Right ventricle myocardium inferior (tissue), 1 donor: Measurements from ENCODE around the gene FHIT. TPM values are rescaled to one million over a fixed set of nuclear protein-coding genes. Genes with fewer than 3 reads are reported as not detected.
"Not testable (repeated sequence)": the region's sequence is repeated elsewhere in the genome, so short reads cannot be mapped to it uniquely, and the experiment has no call there.

Experiments
- ATAC-seq: fragments of 200-7000 bp; cut with Tn5 transposase; one replicate; pipeline ENCODE4 v1.9.1; 2020; ENCODE audit warnings: mild to moderate bottlenecking, moderate library complexity
- DNase-seq: peaks from one replicate; pipeline ENCODE4 v3.0.0; 2021; ENCODE audit errors: missing footprints
- intact Hi-C: fragments of 100-400 bp; cut with DNase I; formaldehyde crosslinking; loops from one replicate; pipeline ENCODE4 v1.11.0; 2022
- total RNA-seq: library from RNA; stranded (reverse); fragmentation: NEBNext Ultra II Directional; extraction: Animal tissue kit (Norgen Biotek cat#: 25700); gene quantifications from one replicate; pipeline ENCODE4 v1.2.1, GENCODE V29; 2021
- donor health status: DM: no; HTN: yes; CAD: no; lungs with severe emphysema.

The FHIT gene
- total RNA-seq, 1 donor from 2014 or later: 24.5 TPM

DNA sequence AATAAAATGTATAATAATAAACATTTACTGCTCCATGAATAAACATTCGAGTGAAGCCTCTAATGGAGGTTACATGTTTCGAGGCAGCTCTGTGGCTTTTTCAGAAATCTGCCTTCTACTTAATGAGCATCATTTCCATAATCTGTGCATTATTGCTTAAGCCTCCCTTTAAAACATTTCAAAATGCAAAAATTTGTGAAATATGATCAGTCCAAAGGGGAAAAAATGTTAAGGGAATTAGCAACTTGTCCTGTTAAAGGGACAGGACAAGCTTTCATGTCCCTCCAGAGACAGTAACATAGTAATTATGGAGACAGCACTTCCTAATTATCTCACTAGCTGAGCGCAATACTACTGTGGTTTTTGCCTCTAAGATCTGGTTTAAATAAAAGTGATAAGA lies 1314.8 kb downstream of the FHIT start:
- ATAC-seq: no peak
- intact Hi-C loops: no loop called here
- no peak for DNase-seq

DNA sequence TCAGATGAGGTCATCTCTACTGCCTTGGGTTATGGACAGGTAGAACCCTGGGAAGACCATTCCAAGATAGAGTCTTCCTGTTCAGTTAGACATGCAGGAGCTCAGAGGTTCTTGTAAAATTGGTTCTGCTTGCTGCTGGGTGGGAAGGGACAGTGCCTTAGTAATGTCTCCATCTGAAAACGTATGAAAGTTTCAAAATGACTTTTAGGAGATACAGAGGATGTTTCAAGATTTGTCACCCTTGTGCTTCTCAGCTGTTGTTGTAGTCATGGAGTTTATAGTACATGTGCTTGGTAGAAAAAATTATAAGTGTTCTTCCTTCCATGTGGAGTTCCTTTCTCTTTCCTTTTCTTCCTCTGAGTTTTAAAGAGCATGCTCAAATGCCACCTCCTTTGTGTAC lies 1316.2 kb downstream of the FHIT start:
- DNase-seq (no peak), ATAC-seq (no peak)
- intact Hi-C loops: no loop called here

DNA sequence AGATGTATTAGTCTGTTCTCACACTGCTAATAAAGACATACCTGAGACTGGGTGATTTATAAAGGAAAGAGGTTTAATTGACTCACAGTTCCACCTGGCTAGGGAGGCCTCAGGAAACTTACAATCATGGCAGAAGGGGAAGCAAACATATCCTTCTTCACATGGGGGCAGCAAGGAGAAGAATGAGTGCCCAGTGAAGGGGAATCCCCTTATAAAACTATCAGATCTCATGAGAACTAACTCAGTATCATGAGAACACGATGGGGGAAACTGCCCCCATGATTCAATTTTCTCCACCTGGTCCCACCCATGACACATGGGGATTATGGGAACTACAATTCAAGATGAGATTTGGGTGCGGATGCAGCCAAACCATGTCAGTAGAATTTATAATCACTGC lies 1316.7 kb downstream of the FHIT start:
- DNase-seq, intact Hi-C loops, ATAC-seq: not testable (repeated sequence)

DNA sequence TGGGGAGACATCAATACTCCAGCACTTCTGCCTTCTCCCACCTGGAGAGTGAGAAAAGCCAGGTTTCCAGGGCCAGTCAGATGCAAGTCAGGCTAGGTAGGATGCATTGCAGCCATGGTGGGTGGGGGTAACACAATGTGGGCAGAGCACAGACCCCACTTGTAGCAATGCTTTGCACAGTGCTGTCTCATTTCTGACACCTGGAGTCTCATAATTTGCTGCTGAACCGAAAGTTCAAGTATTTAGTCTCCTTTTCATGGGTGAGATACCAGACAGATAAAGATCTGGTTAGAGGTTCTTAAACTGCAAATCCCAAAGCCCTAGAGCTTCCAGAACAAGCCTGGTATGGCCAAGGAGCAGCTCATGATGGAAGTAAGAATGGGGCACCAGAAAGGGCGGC lies 1321.1 kb downstream of the FHIT start:
- ATAC-seq: no peak
- intact Hi-C loops: no loop called here

DNA sequence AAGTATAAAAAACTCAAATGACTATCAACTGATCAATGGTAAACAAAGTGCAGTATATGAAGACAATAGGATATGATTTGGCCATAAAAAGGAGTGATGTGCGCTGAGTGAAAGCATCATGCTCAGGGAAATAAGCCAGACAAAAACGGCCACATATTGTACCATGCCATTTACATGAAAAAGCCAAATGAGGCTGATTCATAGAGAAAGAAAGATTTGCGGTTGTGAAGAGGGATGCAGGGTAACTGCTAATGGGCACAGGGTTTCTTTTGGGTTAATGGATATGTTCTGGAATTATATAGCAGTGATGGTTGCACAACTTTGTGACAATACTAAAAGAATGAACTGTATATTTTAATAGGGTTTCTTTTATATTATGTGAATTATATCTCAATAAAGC lies 1324.2 kb downstream of the FHIT start:
- DNase-seq (no peak), ATAC-seq (no peak)
- intact Hi-C loops: no loop called here

More for the DNA sequence above, 1321.1 kb downstream of the FHIT start:
- no peak for DNase-seq

DNA sequence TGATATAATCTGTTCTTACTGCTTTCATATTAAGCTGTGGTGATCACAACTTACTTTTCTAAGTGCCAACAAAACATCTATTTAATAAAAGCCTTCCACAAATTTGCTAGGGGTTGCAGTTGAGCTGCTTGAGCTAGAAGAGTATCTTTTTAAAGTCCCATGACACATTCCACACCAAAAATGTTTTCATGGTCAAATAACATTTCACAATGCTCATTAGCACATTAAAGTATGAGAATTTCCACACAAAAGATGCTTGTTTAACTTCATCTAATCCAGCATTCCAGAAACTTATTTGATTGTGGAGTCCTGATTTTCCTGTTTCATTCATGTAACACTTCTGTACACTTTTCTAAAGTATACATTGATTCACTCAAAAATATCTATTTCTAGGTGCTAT lies 1325.3 kb downstream of the FHIT start:
- ATAC-seq: no peak
- intact Hi-C loops: no loop called here
- no peak for DNase-seq

DNA sequence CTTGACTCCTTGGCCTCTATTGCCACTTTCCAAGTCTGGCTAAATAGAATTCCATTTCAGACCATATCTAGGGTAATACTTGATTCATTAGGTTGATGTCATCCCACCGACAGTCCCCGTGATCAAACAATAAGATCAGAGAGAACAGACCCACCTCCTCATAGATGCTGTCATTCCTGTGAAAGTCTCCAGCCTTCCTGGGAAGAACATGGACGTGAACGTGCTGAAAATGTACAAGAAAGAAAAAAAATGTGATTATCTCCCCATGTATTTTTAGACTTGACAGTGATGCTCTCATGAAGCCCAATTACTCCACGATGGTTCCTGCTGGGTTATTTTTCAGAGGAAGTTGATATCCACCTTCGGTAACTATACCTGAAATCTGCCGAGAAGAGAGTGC lies 1329.1 kb downstream of the FHIT start:
- ATAC-seq: no peak
- intact Hi-C loops: no loop called here
- DNase-seq: no peak

DNA sequence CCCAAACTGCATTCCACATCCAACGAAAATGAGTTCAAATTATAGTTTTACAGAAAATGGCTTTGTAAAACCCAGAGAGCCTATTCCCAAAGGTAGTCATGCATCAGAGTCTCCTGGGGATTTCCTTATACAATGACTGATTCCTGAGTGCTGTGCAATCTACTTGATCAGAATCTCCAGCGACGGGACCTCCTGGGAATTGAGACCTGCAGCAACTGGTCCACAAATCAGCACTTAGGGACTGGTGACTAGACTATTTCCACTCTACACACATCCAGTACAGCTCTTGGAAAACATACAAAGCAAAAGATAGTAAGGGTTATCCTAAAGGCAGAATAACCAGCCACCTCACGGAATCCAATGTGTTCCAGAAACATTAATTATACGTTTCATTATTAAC lies 1330.4 kb downstream of the FHIT start:
- intact Hi-C loops: no loop called here
- no peak for DNase-seq
- ATAC-seq: no peak

DNA sequence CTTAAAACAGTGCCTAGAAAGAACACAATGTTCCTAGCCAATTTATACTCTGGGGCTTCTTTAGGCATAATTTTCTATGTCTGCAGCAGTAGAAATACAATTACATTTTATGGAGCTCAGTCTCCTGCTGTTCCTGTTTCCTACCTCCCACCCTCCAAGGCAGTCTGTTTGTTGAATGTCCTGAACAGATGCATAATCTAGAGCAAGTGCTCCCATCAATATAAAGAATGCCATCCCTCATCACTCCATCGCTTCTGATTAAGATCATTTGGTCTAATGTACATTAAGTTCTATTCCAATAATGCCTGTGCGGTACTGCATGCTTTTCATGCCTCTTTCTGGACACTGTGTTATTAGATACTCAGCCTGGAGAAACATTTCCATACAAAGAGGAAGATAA lies 1331.7 kb downstream of the FHIT start:
- ATAC-seq (no peak), DNase-seq (no peak)
- intact Hi-C loops: no loop called here

DNA sequence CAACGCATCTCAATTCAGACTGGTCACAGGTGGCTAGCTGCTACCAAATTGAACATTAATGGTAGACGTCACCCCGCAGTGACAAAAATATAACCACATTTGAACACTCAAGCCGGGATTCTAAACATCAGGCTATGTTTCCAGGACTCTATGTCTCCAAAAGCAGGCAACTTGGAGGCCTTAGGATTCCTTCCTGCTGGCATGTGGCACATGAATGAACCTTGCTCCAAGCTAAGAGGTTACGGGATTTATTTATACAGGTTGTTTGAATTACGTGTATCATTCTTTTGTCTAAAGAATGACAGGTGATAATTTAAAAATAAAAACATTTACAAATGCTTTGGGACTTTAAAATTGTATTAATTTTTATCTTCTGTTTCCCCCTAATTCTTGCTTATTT lies 1337.0 kb downstream of the FHIT start:
- DNase-seq (no peak), ATAC-seq (no peak)
- intact Hi-C loops: no loop called here

DNA sequence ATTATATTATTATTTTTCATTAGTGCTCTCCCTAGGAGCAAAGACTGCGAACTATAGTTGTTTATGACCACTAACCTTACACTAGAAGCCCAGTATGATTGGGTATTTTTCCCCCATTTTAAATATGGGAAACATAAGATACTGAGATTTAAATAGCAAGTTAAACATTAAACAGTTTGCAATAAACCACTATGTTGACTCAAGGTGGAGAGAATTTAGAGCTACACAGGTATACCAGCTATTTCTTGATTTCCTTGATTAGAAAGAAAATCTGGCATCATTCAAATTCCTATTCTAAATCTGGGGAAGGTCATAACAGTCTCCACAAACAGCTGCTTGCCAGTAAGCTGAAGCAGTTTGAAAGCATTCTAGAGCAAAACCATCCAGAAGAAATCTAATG lies 1337.6 kb downstream of the FHIT start:
- intact Hi-C loops: no loop called here
- no peak for DNase-seq
- ATAC-seq: no peak

DNA sequence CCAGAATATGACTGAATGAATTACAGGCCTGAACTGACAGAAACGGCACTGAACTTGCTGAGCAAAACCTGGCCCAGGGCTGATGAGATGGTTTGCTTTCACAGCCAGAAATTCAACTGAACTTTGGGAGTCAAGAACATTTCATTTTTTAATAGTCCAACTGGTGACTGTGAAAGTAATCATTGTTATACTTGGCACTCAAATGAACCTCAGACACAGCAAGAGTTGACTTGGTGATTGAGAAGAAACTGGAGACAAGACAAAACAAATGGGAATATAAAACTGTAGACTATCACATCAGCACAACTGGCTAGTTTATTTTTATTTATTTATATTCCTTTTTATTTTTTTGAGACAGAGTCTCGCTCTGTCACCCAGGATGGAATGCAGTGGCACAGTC lies 1342.6 kb downstream of the FHIT start:
- no peak for ATAC-seq
- DNase-seq: no peak
- intact Hi-C loops: no loop called here

DNA sequence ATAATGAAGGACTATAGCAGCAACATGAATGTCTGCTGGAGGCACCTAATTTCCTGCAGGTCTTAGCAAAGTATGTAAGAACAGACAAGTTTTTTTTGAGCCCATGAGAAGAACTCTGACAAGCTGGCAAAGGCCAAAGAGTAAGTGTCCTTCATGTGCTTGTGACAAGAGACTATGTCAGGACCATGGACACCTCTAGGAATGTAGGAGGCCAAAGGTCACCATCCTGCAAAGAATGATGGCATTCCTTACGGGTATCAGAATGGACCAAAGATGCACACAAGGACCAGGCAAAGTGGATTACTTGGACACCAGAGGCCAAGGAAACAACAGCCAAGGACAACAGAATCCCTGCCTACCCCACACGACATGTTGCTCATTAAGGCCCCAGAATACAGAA lies 1343.0 kb downstream of the FHIT start:
- intact Hi-C loops: no loop called here
- DNase-seq (no peak), ATAC-seq (no peak)

DNA sequence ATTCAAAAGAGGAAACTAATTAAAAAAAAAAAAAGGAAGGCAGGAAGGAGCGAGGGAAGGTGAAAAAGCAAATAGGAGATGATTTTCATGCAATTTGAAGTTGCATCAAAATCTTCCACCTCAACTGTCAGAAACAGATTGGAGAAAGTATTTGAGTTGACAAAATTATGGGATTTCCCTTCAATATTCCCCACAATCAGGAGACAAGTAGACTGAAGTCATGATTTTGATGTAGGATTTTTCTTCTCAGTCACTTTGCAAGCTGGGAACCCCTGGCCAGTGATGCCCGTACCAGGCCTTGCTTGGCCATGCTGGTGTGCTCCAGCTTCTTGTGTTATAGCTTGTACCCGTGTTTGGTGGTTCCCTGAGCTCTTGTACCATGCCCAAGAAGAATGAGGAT lies 1347.0 kb downstream of the FHIT start:
- no peak for ATAC-seq
- no peak for DNase-seq
- intact Hi-C loops: no loop called here

DNA sequence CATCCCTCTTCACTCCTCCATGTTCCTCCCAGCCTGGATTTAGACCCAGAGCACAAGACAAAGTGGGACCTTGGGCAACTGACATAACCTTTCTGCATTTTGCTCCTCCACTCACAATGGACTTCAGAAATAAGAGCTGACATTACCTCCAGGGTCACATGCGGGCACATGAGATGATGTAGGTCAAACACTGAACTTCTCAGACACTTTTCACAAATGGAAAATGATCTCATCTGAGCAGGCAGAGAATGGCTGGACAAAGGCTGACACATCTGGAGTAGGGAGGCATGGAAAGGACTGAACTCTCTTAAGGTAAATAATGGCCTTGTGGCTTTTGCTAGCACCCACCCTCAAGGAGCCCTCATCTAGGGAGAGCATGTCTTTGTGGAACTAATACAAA lies 1352.2 kb downstream of the FHIT start:
- DNase-seq: no peak
- intact Hi-C loops: no loop called here
- ATAC-seq: no peak

DNA sequence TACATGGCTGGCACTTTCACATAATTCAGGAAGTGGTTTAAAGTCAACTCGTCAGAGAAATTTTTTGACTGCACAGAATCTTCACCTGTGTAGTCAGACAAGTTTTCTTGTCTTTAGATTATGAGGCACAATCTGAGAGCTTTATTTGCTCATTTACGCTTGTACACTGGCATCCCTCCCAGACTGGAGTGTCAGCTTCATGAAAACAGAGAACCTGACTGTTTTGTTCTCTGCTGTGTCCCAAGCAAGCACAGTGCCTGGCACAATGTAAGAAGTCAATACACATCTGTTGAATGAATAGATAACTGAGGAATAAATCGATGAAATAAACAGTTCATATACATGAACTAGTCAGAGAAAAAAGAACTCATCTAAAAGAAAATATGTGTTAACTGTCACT lies 1355.3 kb downstream of the FHIT start:
- ATAC-seq (no peak), DNase-seq (no peak)
- intact Hi-C loops: no loop called here

DNA sequence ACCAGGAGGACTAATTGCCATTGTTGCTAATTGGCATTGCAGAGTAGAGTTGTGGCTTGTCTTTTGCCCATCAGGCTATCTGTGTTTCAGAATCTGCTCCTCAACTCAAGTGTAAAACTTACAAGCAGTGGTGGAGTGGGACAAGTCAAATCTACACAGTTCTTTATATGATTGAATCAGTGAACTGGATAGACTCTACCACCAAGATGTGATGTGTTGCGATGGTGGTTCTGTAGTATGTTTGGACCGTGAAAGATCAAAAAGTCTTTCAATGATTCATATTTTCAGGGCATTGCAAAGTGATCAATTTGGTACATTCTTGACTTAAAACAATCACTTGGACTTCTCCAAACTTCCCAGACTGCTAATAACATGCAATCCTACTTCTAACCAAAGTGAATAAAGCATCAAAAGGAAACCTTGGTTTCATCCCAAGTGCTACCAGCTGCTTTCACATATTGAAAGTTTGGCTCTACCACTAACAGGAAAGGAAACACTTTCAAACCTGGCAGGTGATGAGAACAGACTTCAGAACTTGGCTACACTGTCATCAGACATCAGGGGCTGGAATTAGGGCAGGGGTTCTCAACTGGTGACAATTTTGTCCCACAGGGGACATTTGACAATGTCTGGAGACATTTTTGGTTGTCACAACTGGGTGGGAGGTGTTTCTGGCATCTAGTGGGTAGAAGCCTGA lies 1356.7 kb downstream of the FHIT start:
- no peak for DNase-seq
- intact Hi-C loops: no loop called here

DNA sequence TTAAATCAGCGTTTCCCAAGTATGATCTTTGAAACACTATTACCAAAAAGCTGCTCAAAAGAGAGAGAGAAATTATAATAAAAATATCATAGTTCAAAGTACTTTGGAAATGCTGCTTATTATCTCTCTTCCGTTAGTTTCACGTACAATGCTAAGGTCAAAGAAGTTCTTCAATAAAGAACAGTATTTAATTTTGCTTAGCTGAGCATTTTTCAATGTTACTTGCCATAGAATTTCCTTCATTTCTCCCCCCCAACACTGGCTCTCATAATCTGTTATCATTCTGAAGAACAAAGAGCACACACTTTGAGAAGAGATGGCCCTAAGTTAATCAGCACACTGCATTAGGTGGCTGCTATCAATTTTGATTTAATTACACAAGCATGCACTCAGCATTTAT lies 1360.6 kb downstream of the FHIT start:
- no peak for ATAC-seq
- no peak for DNase-seq
- intact Hi-C loops: no loop called here

More for the DNA sequence above, 1356.7 kb downstream of the FHIT start:
- no peak for ATAC-seq

DNA sequence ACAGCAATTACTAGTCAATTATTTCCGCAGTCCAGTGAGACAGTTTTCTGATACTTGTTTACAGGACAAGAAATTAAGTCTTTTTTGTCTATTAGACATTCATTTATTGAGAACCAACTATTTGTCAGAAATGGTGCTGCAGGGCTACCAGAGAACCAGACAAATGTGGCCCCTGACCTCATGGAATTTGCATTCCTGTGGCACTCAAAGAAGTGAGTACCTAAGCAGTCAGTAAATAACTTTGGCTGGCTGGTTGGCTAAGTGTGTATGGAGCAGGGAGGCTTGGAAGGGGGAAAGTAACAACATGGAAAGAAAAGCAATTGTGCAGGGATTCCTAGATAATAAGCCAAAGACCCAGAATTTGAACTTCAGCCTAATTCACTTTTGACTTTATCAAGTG lies 1364.5 kb downstream of the FHIT start:
- ATAC-seq (no peak), DNase-seq (no peak)
- intact Hi-C loops: no loop called here

DNA sequence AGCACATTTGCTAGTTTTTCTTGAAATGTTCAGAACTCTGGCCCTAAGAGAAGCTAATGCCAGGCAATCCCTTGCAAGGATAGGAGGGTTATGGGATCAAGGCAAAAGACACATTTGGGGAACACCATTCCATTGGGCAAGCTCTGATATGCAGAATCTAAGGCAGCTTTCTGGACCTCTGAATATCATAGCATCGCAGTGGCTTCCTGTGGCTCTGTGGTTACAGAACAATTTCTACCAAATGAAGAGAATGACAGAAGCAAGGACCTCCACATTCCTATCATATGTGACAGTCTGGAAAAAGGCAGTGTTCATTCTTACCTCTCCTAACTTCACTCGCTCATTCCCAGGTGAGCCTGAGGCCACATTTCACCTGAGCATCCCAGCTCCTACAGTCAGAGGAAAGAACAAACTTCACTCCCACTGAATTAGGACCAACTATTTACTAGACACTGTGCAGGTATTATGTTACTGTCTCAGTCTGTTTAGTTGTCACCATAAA lies 1365.3 kb downstream of the FHIT start:
- DNase-seq (no peak), ATAC-seq (no peak)
- intact Hi-C loops: no loop called here

DNA sequence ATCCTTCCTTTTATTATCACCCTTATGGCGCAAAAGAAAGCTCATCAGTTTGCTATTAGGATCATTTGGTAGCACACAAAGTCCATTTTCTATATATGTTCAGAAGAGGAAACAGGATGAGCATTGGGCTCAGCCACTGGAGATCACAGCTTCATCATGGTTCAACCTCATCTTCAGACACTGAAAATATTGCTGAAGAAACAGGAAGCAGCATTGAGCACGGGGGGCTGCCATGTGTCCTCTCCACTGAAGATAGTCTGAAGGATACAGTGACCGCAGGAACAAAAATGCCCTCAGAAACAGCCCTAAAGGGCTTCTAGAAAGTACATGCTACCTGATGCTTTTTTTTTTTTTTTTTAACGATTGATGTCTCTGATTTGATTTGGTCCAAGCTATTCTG lies 1366.2 kb downstream of the FHIT start:
- intact Hi-C loops: no loop called here
- DNase-seq: no peak
- no peak for ATAC-seq
